H7 (cell line): ENCODE results near the gene ZBTB43. TPM values are rescaled to one million over a fixed set of nuclear protein-coding genes. Genes with fewer than 3 reads are reported as not detected.
"Not testable (repeated sequence)": the region's sequence is repeated elsewhere in the genome, so short reads cannot be mapped to it uniquely, and the experiment has no call there.

Source experiments
- DNase-seq: peaks from one replicate; pipeline ENCODE4 v3.0.0; 2012
- H3K27me3 ChIP-seq: 2 replicates; pipeline ENCODE4 v1.6.0; 2011; ENCODE audit warnings: mild to moderate bottlenecking, low read length; ENCODE audit not compliant: control insufficient read depth, insufficient read depth
- H3K36me3 ChIP-seq: replicated peaks from 2 replicates; pipeline ENCODE4 v1.5.1; 2011; ENCODE audit warnings: low read length; ENCODE audit not compliant: control insufficient read depth, insufficient read depth
- H3K4me3 ChIP-seq: 2 replicates; pipeline ENCODE4 v1.5.1; 2011; ENCODE audit warnings: low read depth, mild to moderate bottlenecking, control low read depth, low read length, moderate library complexity; ENCODE audit not compliant: insufficient read depth
- total RNA-seq: library from RNA; depleted of rRNA; stranded (reverse); fragments of >200 nt; shearing (Covaris generic); gene quantifications from 2 replicates; pipeline ENCODE4 v1.2.3, GENCODE V29; 2014

The ZBTB43 gene
- total RNA-seq, 1 experiment from 2014 or later = 7.6 TPM

- no peaks in the 10 kb centered on the region for H3K36me3 ChIP-seq
- H3K4me3 ChIP-seq = no peak overlapping the region
- no peaks in the 10 kb centered on the region for H3K27me3 ChIP-seq
- DNase-seq = no peak
These were observed 2.4 kb upstream of the ZBTB43 start for GRCh38 chr9:126802318-126803059.

GRCh38 chr9:126804198-126804695, 593 bp upstream of the ZBTB43 start:
- no peak for DNase-seq
- Histone ChIP-seq H3K4me3 (peak overlapping the region; percentile 98), H3K27me3 (no peaks in the 10 kb centered on the region), H3K36me3 (no peaks in the 10 kb centered on the region)

GRCh38 chr9:126805554-126806262, 868 bp downstream of the ZBTB43 start:
- H3K4me3 ChIP-seq = peak overlapping the region; percentile 98
- H3K27me3 ChIP-seq = no peaks in the 10 kb centered on the region
- H3K36me3 ChIP-seq = no peaks in the 10 kb centered on the region
- no peak for DNase-seq

- H3K36me3 ChIP-seq = no peaks in the 10 kb centered on the region
- H3K27me3 ChIP-seq = no peaks in the 10 kb centered on the region
- DNase-seq = no peak
- H3K4me3 ChIP-seq = no peak overlapping the region
These were observed 1.5 kb downstream of the ZBTB43 start for GRCh38 chr9:126806336-126806735.

- no peak overlapping the region for H3K4me3 ChIP-seq
- no peaks in the 10 kb centered on the region for H3K36me3 ChIP-seq
- DNase-seq = no peak
- H3K27me3 ChIP-seq = no peaks in the 10 kb centered on the region
These were observed 4.2 kb downstream of the ZBTB43 start for GRCh38 chr9:126809068-126809467.

- H3K36me3 ChIP-seq, DNase-seq, H3K27me3 ChIP-seq, H3K4me3 ChIP-seq: not testable (repeated sequence)
These were observed 5.4 kb downstream of the ZBTB43 start for GRCh38 chr9:126810221-126810620.

GRCh38 chr9:126813072-126813471, 8.2 kb downstream of the ZBTB43 start:
- Histone ChIP-seq H3K4me3 (no peak overlapping the region), H3K36me3 (no peaks in the 10 kb centered on the region), H3K27me3 (no peaks in the 10 kb centered on the region)
- DNase-seq = no peak

- H3K36me3 ChIP-seq = no peaks in the 10 kb centered on the region
- no peaks in the 10 kb centered on the region for H3K27me3 ChIP-seq
- no peak for DNase-seq
- no peak overlapping the region for H3K4me3 ChIP-seq
These were observed 9.3 kb downstream of the ZBTB43 start for GRCh38 chr9:126814091-126814490.

GRCh38 chr9:126817615-126818014, 12.8 kb downstream of the ZBTB43 start:
- not testable (repeated sequence) for DNase-seq, H3K36me3 ChIP-seq, H3K4me3 ChIP-seq, H3K27me3 ChIP-seq

- Histone ChIP-seq H3K36me3 (no peaks in the 10 kb centered on the region; the same call in 1 of the 2 replicates), H3K4me3 (no peak overlapping the region), H3K27me3 (no peaks in the 10 kb centered on the region)
- DNase-seq = no peak
These were observed 13.6 kb downstream of the ZBTB43 start for GRCh38 chr9:126818482-126818881.

- no peak for DNase-seq
- no peak overlapping the region for H3K4me3 ChIP-seq
- no peaks in the 10 kb centered on the region for H3K27me3 ChIP-seq
- H3K36me3 ChIP-seq = no peaks in the 10 kb centered on the region; the same call in 1 of the 2 replicates
These were observed 14.6 kb downstream of the ZBTB43 start for GRCh38 chr9:126819482-126819881.

GRCh38 chr9:126822278-126822677, 17.4 kb downstream of the ZBTB43 start:
- no peak overlapping the region for H3K4me3 ChIP-seq
- H3K27me3 ChIP-seq = no peaks in the 10 kb centered on the region
- no peak for DNase-seq
- no peaks in the 10 kb centered on the region; the same call in 1 of the 2 replicates for H3K36me3 ChIP-seq

- Histone ChIP-seq H3K4me3 (no peak overlapping the region), H3K36me3 (no peaks in the 10 kb centered on the region; the same call in 1 of the 2 replicates), H3K27me3 (no peaks in the 10 kb centered on the region)
- DNase-seq = no peak
These were observed 18.0 kb downstream of the ZBTB43 start for GRCh38 chr9:126822873-126823272.

- not testable (repeated sequence) for H3K36me3 ChIP-seq, H3K4me3 ChIP-seq, DNase-seq, H3K27me3 ChIP-seq
These were observed 19.2 kb downstream of the ZBTB43 start for GRCh38 chr9:126824052-126824451.

- DNase-seq = no peak
- Histone ChIP-seq H3K27me3 (no peaks in the 10 kb centered on the region), H3K4me3 (no peak overlapping the region), H3K36me3 (no peaks in the 10 kb centered on the region)
These were observed 22.4 kb downstream of the ZBTB43 start for GRCh38 chr9:126827227-126827626.
